ENCODE data around the gene RNU4-1.

Gene RNU4-1

GRCh38 chr12:120301962-120302815 lies 9.2 kb upstream of the RNU4-1 start, which contains the start of gene SIRT4:
TSS of gene SIRT4 (plus strand) at chr12:120302321. CDS start at chr12:120303562, 1,241 bp downstream.
- Histone ChIP-seq H3K27ac (ENCODE audit: extremely low read depth, low read depth, low read length) (peak within 1 kb of the TSS; percentile 40; the same call in 1 of the 2 replicates), H3K9me3 (ENCODE audit: control insufficient read depth, insufficient read depth, low read depth, low read length) (no peaks in the 10 kb centered on the region), H3K4me1 (ENCODE audit: control insufficient read depth, insufficient read depth, low read length) (no peaks in the 10 kb centered on the region), H3K36me3 (ENCODE audit: control insufficient read depth in 2 of 2, insufficient read depth in 1 of 2, low read length in 2 of 2) (peaks cover 0 to 4% of the 10 kb centered on the region in 2 experiments; a peak in 1 of 3 replicates), H3K4me3 (ENCODE audit: low read depth, low read length) (peak within 1 kb of the TSS; percentile 51)
- CTCF ChIA-PET, result interaction anchor here (0.5 to 3.1 kb wide), 27 partner anchors 10 to 386 kb away, joined by 3 to 32 read pairs (median 4); partner anchors contain the start of genes PLA2G1B, RNU4-1 and RNU4-2
- POLR2A ChIA-PET, result interaction anchor here (0.6 to 1.8 kb wide), 9 partner anchors 8 to 194 kb away, joined by 3 to 69 read pairs (median 5); partner anchors contain the start of genes DYNLL1, RNU4-1, RNU4-2 and RPLP0
- TF ChIP-seq ZNF670 (tag by site-specific recombination; IDR thresholded peaks at IDR 0.05; ENCODE audit: low read depth), result no peak
- peak; percentile 34; the same call in 1 of the 2 replicates for TF ChIP-seq ZNF366 (tag by site-specific recombination; conservative IDR thresholded peaks at IDR 0.05)
- no peak; the same call in 1 of the 2 replicates for TF ChIP-seq MYNN (tag by site-specific recombination; IDR thresholded peaks at IDR 0.05; ENCODE audit: borderline replicate concordance)
- no peak for TF ChIP-seq PBX3 (CRISPR knock-in tag; IDR thresholded peaks at IDR 0.05)
- no peak for TF ChIP-seq ZSCAN16 (tag by site-specific recombination; IDR thresholded peaks at IDR 0.05)
- no peak for TF ChIP-seq ZNF10 (tag by site-specific recombination; IDR thresholded peaks at IDR 0.05)
- TF ChIP-seq ZSCAN4 (tag by site-specific recombination; IDR thresholded peaks at IDR 0.05), result no peak
- peak; percentile 97 for TF ChIP-seq ZNF335 (tag by site-specific recombination; conservative IDR thresholded peaks at IDR 0.05)
- TF ChIP-seq REST (tag by site-specific recombination; IDR thresholded peaks at IDR 0.05), result peak; percentile 62
- TF ChIP-seq ZNF501 (tag by site-specific recombination; IDR thresholded peaks at IDR 0.05), result peak; percentile 87
- TF ChIP-seq ZNF398 (tag by site-specific recombination; IDR thresholded peaks at IDR 0.05), result no peak
- TF ChIP-seq ZNF518A (tag by site-specific recombination; conservative IDR thresholded peaks at IDR 0.05; ENCODE audit: low read depth), result no peak
- no peak for TF ChIP-seq ZNF747 (tag by site-specific recombination; IDR thresholded peaks at IDR 0.05)
- no peak for TF ChIP-seq ZNF311 (tag by site-specific recombination; IDR thresholded peaks at IDR 0.05; ENCODE audit: borderline replicate concordance)
- no peak for TF ChIP-seq ZNF148 (tag by site-specific recombination; IDR thresholded peaks at IDR 0.05; ENCODE audit: borderline replicate concordance)
- no peak for TF ChIP-seq MZF1 (tag by site-specific recombination; IDR thresholded peaks at IDR 0.05; ENCODE audit: borderline replicate concordance)
- no peak; the same call in none of the 2 replicates for TF ChIP-seq PATZ1 (tag by site-specific recombination; IDR thresholded peaks at IDR 0.05)
